ENCODE results near the gene MTUS2.

DNA sequence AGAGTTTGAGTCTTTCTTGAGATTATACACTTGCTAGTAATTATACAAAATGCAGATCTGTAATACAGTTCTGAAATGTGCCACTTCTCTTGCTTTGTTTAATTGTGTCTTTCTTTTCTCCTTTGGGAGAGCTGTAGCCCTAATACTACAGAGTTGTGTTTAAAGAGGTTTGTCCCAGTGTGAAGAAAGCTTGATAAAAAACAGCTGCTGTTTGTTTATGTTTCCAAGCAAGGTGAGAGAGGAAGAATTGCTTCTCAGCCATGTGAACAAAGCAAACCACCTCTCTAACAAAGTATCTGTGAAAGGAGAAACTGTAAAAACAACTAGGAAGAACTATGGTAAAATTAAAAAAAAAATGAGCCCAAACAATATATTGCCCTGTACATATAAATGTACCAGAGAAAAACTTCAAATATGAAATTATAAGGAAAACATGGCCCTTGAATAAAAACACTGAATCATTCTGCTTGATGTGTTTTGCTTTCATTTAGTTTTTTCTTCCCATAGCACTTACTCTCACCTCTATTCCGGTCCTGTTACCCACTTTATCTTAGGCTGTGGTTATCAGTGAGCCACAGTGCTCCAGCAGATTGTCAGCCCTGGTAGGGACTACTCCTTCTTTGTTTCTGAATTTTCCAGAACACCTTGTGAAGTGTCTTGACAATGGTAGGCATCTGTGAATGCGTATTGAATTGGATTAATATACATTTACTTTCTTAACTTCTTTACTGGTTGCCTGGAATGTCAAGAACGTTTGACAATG is 257.1 kb downstream of the MTUS2 start:
- TF ChIP-seq, protein P1, sequence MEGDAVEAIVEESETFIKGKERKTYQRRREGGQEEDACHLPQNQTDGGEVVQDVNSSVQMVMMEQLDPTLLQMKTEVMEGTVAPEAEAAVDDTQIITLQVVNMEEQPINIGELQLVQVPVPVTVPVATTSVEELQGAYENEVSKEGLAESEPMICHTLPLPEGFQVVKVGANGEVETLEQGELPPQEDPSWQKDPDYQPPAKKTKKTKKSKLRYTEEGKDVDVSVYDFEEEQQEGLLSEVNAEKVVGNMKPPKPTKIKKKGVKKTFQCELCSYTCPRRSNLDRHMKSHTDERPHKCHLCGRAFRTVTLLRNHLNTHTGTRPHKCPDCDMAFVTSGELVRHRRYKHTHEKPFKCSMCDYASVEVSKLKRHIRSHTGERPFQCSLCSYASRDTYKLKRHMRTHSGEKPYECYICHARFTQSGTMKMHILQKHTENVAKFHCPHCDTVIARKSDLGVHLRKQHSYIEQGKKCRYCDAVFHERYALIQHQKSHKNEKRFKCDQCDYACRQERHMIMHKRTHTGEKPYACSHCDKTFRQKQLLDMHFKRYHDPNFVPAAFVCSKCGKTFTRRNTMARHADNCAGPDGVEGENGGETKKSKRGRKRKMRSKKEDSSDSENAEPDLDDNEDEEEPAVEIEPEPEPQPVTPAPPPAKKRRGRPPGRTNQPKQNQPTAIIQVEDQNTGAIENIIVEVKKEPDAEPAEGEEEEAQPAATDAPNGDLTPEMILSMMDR (IDR thresholded peaks at IDR 0.05; ENCODE audit: poor library complexity), result no peak
- no peak for TF ChIP-seq EZH2 (IDR thresholded peaks at IDR 0.05; ENCODE audit: borderline replicate concordance)
- TF ChIP-seq EZH2phosphoT487 (IDR thresholded peaks at IDR 0.05; ENCODE audit: low read depth, severe bottlenecking, unreplicated experiment), result no peak

Data from hepatocyte (in vitro differentiated cells).